HFFc6 (cell line): Measurements from ENCODE around the gene LRRC1. TPM values are rescaled to one million over a fixed set of nuclear protein-coding genes. Genes with fewer than 3 reads are reported as not detected.
A peak's percentile ranks its signal among the peaks of the same experiment; 100 is the strongest.

Experiments
- DNase-seq: peaks from one replicate; pipeline ENCODE4 v3.0.0-alpha.2; 2018
- H3K27ac Mint-ChIP-seq: 2 replicates; pipeline ENCODE4 v1.8.0; 2020; ENCODE audit warnings: mild to moderate bottlenecking, mixed read lengths
- H3K27me3 Mint-ChIP-seq: 2 replicates; pipeline ENCODE4 v1.8.0; 2021; ENCODE audit warnings: mild to moderate bottlenecking, moderate library complexity, mixed read lengths; ENCODE audit not compliant: insufficient read depth
- H3K36me3 Mint-ChIP-seq: 2 replicates; pipeline ENCODE4 v1.8.0; 2021; ENCODE audit warnings: low read depth, mixed read lengths
- H3K4me1 Mint-ChIP-seq: 2 replicates; pipeline ENCODE4 v1.8.0; 2020; ENCODE audit warnings: low read depth, mixed read lengths
- H3K4me3 Mint-ChIP-seq: 2 replicates; pipeline ENCODE4 v1.8.0; 2020; ENCODE audit warnings: mild to moderate bottlenecking, moderate library complexity, mixed read lengths
- H3K9me3 Mint-ChIP-seq: 2 replicates; pipeline ENCODE4 v1.8.0; 2020; ENCODE audit warnings: mild to moderate bottlenecking, mixed read lengths
- total RNA-seq, 6 experiments: library from RNA; stranded (reverse); fragmentation: NEBNext Ultra II Directional; extraction: Animal tissue kit (Norgen Biotek cat#: 25700); gene quantifications; 2 replicates in 1 of 6; 3 replicates in 5 of 6; pipeline ENCODE4 v1.2.3, GENCODE V29; 2021
- TF ChIP-seq, protein P1 (sequence below): fragments of 200-600 bp; sonication (generic); IDR thresholded peaks from 2 replicates; pipeline ENCODE4 v1.5.0; 2021; ENCODE audit warnings: antibody characterized with exemption, mild to moderate bottlenecking

Gene LRRC1
- total RNA-seq, 6 experiments from 2014 or later = 9.3 to 12.0 (median 10.8) TPM

DNA sequence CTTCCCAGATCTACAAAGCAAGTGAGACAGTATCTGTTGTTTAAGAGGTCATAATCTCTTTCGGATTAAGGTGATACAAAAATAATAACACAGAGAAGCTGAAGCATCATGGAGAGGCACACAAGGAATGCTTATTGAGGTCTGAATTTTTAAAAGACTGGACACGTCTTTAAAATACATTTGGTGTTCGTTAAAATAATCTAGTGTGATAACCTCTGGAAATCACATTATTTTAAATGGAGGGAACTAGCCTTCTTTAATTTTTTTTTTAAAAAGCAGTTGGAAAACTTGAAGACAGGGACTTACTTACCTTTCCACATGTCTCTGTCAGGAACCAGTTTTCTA is 1.9 kb upstream of the LRRC1 start:
- peaks cover 19% of the 10 kb centered on the region for H3K9me3 Mint-ChIP-seq
- peak overlapping the region; percentile 100 for H3K4me3 Mint-ChIP-seq
- no peak overlapping the region for H3K27ac Mint-ChIP-seq
- TF ChIP-seq, protein P1, sequence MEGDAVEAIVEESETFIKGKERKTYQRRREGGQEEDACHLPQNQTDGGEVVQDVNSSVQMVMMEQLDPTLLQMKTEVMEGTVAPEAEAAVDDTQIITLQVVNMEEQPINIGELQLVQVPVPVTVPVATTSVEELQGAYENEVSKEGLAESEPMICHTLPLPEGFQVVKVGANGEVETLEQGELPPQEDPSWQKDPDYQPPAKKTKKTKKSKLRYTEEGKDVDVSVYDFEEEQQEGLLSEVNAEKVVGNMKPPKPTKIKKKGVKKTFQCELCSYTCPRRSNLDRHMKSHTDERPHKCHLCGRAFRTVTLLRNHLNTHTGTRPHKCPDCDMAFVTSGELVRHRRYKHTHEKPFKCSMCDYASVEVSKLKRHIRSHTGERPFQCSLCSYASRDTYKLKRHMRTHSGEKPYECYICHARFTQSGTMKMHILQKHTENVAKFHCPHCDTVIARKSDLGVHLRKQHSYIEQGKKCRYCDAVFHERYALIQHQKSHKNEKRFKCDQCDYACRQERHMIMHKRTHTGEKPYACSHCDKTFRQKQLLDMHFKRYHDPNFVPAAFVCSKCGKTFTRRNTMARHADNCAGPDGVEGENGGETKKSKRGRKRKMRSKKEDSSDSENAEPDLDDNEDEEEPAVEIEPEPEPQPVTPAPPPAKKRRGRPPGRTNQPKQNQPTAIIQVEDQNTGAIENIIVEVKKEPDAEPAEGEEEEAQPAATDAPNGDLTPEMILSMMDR = no peak
- peaks cover 11% of the 10 kb centered on the region for H3K36me3 Mint-ChIP-seq
- H3K4me1 Mint-ChIP-seq = peaks cover 56% of the 10 kb centered on the region
- no peak for DNase-seq
- peaks cover 3% of the 10 kb centered on the region for H3K27me3 Mint-ChIP-seq

- H3K4me1 Mint-ChIP-seq = peaks cover 59% of the 10 kb centered on the region
- peak overlapping the region; percentile 97 for H3K27ac Mint-ChIP-seq
- peaks cover 13% of the 10 kb centered on the region for H3K9me3 Mint-ChIP-seq
- TF ChIP-seq, protein P1 = no peak
- H3K27me3 Mint-ChIP-seq = peaks cover 3% of the 10 kb centered on the region
- H3K36me3 Mint-ChIP-seq = peaks cover 6% of the 10 kb centered on the region
- peak overlapping the region; percentile 100 for H3K4me3 Mint-ChIP-seq
- peak; percentile 32 for DNase-seq
Observed at GRCh38 chr6:53793318-53794136, 1.3 kb upstream of the LRRC1 start.

- Mint-ChIP-seq H3K27me3 (peaks cover 3% of the 10 kb centered on the region), H3K9me3 (peaks cover 6% of the 10 kb centered on the region), H3K4me3 (peak overlapping the region; percentile 100), H3K27ac (peak overlapping the region; percentile 97), H3K36me3 (peaks cover 7% of the 10 kb centered on the region), H3K4me1 (peaks cover 66% of the 10 kb centered on the region)
- TF ChIP-seq, protein P1 = peak; percentile 68
- peak; percentile 92 for DNase-seq
Observed at GRCh38 chr6:53794137-53794719, 577 bp upstream of the LRRC1 start.

- H3K36me3 Mint-ChIP-seq = peaks cover 9% of the 10 kb centered on the region
- H3K27me3 Mint-ChIP-seq = peaks cover 3% of the 10 kb centered on the region
- H3K4me3 Mint-ChIP-seq = peak overlapping the region; percentile 100
- H3K27ac Mint-ChIP-seq = peak overlapping the region; percentile 69
- peaks cover 74% of the 10 kb centered on the region for H3K4me1 Mint-ChIP-seq
- TF ChIP-seq, protein P1 = no peak
- peaks cover 5% of the 10 kb centered on the region; the same call in 1 of the 2 replicates for H3K9me3 Mint-ChIP-seq
- DNase-seq = no peak
Observed at GRCh38 chr6:53795340-53795701, 516 bp downstream of the LRRC1 start.

GRCh38 chr6:53795702-53796450 is 1.1 kb downstream of the LRRC1 start:
- Mint-ChIP-seq H3K4me3 (peak overlapping the region; percentile 100), H3K4me1 (peaks cover 74% of the 10 kb centered on the region)
- no peak for DNase-seq

More at GRCh38 chr6:53795702-53796450, 1.1 kb downstream of the LRRC1 start:
- TF ChIP-seq, protein P1 = no peak
- Mint-ChIP-seq H3K36me3 (peaks cover 9% of the 10 kb centered on the region), H3K27ac (peak overlapping the region; percentile 69), H3K27me3 (peaks cover 3% of the 10 kb centered on the region), H3K9me3 (no peaks in the 10 kb centered on the region)
